ENCODE measurements around the gene ATMIN. TPM values are rescaled to one million over a fixed set of nuclear protein-coding genes. Genes with fewer than 3 reads are reported as not detected.
A peak's percentile ranks its signal among the peaks of the same experiment; 100 is the strongest.

The ATMIN gene
- total RNA-seq, 1 donor from 2014 or later, result 47.0 TPM

- Mint-ChIP-seq H3K36me3 (peaks cover 42% of the 10 kb centered on the region), H3K4me3 (no peak overlapping the region)
Observed at GRCh38 chr16:81040131-81040530, 4.5 kb downstream of the ATMIN start.

DNA sequence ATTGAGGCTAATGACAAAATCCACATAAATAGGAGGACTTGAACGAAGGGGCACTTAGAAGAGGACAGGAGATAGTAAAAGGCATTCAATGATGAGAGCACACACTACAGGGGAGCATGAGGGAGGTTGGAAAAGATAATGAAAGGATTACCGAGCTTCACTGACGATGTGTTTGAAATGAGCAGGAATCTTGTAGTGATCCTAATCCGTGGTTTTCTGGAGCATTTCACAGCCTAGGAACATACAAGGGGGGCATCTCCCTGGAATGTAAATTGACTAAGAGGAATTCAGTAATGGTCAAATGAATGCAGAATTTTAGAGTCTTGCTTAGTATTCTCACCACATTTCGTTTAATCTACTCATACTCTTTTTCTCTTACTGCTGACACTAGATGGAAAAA, 5.2 kb downstream of the ATMIN start:
- Mint-ChIP-seq H3K27me3 (no peaks in the 10 kb centered on the region), H3K9me3 (no peaks in the 10 kb centered on the region), H3K27ac (no peak overlapping the region), H3K4me3 (no peak overlapping the region), H3K36me3 (peaks cover 46% of the 10 kb centered on the region), H3K4me1 (ENCODE audit: unreplicated experiment) (peaks cover 16% of the 10 kb centered on the region)
- DNase-seq (ENCODE audit: extremely low spot score, unreplicated experiment), result no peak
- TF ChIP-seq CTCF (conservative IDR thresholded peaks at IDR 0.05), result no peak

More at GRCh38 chr16:81040131-81040530, 4.5 kb downstream of the ATMIN start:
- H3K4me1 Mint-ChIP-seq (ENCODE audit: unreplicated experiment), result peaks cover 16% of the 10 kb centered on the region
- peak overlapping the region; percentile 8 for H3K27ac Mint-ChIP-seq
- H3K27me3 Mint-ChIP-seq, result no peaks in the 10 kb centered on the region
- no peak for DNase-seq (ENCODE audit: extremely low spot score, unreplicated experiment)
- H3K9me3 Mint-ChIP-seq, result no peaks in the 10 kb centered on the region
- no peak for TF ChIP-seq CTCF (conservative IDR thresholded peaks at IDR 0.05)

DNA sequence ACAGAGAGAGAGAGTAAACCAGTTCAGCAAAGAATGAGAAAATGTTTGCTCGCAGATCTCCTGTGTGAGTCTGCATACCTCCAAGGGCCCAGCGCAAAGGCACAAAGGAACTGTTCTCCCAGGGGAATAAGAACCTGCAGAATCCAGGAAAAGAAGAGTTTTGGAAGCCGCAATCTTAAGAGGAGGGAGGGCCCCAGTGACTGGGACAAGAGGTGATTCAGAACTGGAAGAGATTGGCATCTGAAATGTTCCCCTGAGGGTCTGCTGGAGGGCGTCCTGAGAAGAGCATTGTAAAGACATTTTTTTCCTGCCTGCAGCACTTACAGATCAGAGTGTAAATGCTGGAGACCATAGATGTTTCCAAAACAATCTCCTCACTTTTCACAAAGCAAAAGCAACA, 6.1 kb downstream of the ATMIN start:
- H3K27me3 Mint-ChIP-seq, result no peaks in the 10 kb centered on the region
- H3K4me3 Mint-ChIP-seq, result no peak overlapping the region
- TF ChIP-seq CTCF (conservative IDR thresholded peaks at IDR 0.05), result no peak
- DNase-seq (ENCODE audit: extremely low spot score, unreplicated experiment), result no peak
- peaks cover 49% of the 10 kb centered on the region for H3K36me3 Mint-ChIP-seq
- no peak overlapping the region for H3K27ac Mint-ChIP-seq
- H3K4me1 Mint-ChIP-seq (ENCODE audit: unreplicated experiment), result peaks cover 15% of the 10 kb centered on the region
- no peaks in the 10 kb centered on the region for H3K9me3 Mint-ChIP-seq

DNA sequence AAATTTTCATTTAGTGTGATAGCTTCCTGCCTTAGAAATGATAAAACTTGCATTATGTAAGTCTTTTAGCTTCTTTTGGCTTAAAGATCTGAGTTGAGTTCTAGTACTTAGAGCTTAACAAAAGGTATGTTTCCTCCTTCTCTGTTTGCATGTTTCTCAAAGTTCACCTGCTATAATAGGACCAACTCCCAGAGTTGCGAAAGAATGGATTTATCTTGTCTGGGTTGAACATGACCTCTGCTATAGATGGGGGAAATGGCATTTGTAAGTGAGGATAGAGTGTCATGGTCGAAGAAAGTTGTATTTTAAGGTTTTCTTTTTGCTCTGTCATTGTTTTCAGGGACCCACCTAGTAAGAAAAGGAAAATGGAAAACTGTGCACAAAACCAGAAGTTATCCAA, 7.2 kb downstream of the ATMIN start:
- Mint-ChIP-seq H3K9me3 (no peaks in the 10 kb centered on the region), H3K4me1 (ENCODE audit: unreplicated experiment) (peaks cover 7% of the 10 kb centered on the region), H3K4me3 (no peak overlapping the region), H3K36me3 (peaks cover 51% of the 10 kb centered on the region), H3K27me3 (no peaks in the 10 kb centered on the region), H3K27ac (no peak overlapping the region)
- no peak for DNase-seq (ENCODE audit: extremely low spot score, unreplicated experiment)
- no peak for TF ChIP-seq CTCF (conservative IDR thresholded peaks at IDR 0.05)

DNA sequence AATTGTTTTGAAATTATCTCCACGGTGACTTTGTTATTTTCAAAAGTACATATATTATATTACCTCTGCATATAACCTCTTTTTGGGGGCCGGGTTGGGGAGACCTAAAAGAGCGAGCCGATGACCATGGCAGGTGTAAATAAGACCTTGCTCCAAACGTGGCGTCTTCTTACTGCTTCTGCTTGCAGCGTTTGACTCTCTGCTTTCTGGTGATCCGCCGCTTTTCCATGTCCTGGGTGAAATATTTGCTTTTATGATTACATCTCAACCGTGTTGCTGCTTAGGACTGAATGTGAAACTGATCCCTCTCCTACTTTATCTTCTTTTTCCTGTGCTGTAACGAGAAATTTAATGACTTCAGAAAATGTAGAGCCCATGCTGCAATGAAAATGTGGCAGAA, 18.1 kb downstream of the ATMIN start:
- H3K4me3 Mint-ChIP-seq, result no peak overlapping the region
- no peak for DNase-seq (ENCODE audit: extremely low spot score, unreplicated experiment)
- no peak for TF ChIP-seq CTCF (conservative IDR thresholded peaks at IDR 0.05)
- peaks cover 10% of the 10 kb centered on the region for H3K36me3 Mint-ChIP-seq
- peaks cover 4% of the 10 kb centered on the region for H3K4me1 Mint-ChIP-seq (ENCODE audit: unreplicated experiment)
- H3K9me3 Mint-ChIP-seq, result peaks cover 13% of the 10 kb centered on the region
- no peaks in the 10 kb centered on the region for H3K27me3 Mint-ChIP-seq
- H3K27ac Mint-ChIP-seq, result no peak overlapping the region
